Stimulated activated CD4-positive, alpha-beta T cell treated with anti-CD3 and anti-CD28 coated beads, Interleukin-1b, Interleukin-23, amount 100 ng/mL, for 24 hours (primary cell): ENCODE results near the gene ADAMTS15.

Experiments
- DNase-seq, 4 experiments: peaks; one replicate each; pipeline ENCODE4 v3.0.0-alpha.2; 2020; ENCODE audit warnings: low read depth in 4 of 4, low spot score in 1 of 4

The ADAMTS15 gene

DNA sequence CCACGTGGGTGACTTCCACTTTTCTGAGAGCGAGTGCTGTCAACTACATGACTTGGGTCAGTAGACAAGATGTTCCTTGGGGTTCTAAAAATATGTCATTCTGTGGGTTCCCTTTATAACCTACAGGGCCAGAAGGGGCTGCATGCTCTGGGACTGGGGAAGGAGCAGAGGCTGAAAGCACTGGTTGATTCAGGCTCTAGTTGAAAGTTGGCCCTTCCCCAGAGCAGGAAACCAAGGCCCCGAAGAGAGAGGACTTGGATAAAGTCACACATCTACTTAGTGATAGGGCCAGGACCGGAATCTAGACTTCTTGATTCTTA lies 9.9 kb downstream of the ADAMTS15 start:
- DNase-seq, result no peak

DNA sequence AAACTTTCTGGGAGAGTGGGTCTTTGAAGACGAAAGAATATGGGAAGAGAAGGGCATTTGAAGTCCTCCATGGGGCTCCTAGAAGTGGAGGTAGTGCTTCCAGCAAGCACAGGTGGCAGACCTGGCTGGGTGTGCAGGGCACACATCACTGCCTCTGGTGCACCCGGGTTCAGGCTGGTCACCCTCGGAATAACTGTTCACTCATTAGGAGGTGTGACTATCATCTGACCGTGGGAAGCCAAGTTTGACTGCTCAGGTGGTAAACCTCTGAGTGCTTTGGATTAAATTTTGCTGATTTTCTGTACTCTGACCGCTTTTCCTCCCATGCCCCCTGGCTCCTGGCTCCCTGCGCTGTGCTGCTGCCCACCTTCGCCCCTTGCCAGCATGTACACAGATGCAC lies 11.1 kb downstream of the ADAMTS15 start:
- DNase-seq, result no peak

- DNase-seq, result no peak
These were observed 13.8 kb downstream of the ADAMTS15 start for GRCh38 chr11:130462101-130462885.

- no peak for DNase-seq
These were observed 14.5 kb downstream of the ADAMTS15 start for GRCh38 chr11:130462931-130463330.

- DNase-seq, result no peak
These were observed 15.9 kb downstream of the ADAMTS15 start for GRCh38 chr11:130464291-130464812.

- no peak for DNase-seq
These were observed 16.8 kb downstream of the ADAMTS15 start for GRCh38 chr11:130465263-130465662.

- DNase-seq, result no peak
These were observed 18.9 kb downstream of the ADAMTS15 start for GRCh38 chr11:130467116-130467900.

DNA sequence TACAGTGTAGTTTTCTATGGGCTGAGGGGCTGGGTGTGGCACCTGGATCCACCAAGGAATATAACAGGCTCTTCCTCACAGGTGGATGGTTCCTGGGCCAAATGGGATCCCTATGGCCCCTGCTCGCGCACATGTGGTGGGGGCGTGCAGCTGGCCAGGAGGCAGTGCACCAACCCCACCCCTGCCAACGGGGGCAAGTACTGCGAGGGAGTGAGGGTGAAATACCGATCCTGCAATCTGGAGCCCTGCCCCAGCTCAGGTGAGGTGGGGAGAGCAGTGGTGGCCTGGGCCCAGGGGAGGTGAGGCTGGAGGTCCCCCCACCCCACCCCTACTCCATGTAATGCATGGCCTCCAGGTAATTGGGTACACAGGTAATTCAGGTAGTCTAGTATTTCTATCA lies 20.7 kb downstream of the ADAMTS15 start:
- DNase-seq, result no peak

- DNase-seq, result no peak
These were observed 22.6 kb downstream of the ADAMTS15 start for GRCh38 chr11:130470832-130471706.

DNA sequence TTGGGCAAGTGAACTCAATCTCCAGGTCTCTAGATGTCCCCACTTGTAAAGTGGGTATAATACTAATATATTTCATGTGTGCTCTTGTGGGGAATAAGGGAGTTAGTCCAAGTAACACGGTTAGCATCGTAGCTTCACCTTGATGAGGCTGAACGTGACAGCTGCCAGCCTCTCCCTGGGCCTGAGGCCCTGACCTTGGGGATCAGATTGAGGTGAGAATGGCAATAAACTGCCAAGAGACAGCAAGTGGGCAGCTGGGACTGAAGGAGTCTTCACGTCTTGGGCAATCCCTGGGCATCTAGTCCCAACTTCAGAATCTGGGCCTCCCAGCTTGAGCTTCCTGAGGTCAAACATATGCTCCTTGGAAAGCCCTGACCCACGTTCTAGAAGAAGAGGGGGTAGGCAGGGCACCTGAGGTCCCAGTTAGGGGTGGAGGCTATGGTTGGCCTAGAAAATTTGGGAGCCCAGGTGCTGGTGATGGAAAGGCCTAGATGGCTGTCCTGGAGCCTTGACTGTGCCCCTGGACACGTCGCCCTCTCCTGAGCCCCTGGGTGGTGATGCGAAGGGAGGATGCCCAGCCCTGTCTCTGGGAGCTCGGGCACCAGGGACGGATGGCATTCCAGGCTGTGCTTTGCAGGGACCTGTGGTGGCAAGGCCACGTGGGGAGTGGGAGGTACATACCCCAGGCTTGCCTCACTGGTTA lies 23.4 kb downstream of the ADAMTS15 start:
- DNase-seq, result no peak

- DNase-seq, result no peak
These were observed 24.1 kb downstream of the ADAMTS15 start for GRCh38 chr11:130472434-130472961.

DNA sequence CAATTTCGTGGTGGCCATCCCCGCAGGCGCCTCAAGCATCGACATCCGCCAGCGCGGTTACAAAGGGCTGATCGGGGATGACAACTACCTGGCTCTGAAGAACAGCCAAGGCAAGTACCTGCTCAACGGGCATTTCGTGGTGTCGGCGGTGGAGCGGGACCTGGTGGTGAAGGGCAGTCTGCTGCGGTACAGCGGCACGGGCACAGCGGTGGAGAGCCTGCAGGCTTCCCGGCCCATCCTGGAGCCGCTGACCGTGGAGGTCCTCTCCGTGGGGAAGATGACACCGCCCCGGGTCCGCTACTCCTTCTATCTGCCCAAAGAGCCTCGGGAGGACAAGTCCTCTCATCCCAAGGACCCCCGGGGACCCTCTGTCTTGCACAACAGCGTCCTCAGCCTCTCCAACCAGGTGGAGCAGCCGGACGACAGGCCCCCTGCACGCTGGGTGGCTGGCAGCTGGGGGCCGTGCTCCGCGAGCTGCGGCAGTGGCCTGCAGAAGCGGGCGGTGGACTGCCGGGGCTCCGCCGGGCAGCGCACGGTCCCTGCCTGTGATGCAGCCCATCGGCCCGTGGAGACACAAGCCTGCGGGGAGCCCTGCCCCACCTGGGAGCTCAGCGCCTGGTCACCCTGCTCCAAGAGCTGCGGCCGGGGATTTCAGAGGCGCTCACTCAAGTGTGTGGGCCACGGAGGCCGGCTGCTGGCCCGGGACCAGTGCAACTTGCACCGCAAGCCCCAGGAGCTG lies 24.8 kb downstream of the ADAMTS15 start:
- DNase-seq, result no peak

DNA sequence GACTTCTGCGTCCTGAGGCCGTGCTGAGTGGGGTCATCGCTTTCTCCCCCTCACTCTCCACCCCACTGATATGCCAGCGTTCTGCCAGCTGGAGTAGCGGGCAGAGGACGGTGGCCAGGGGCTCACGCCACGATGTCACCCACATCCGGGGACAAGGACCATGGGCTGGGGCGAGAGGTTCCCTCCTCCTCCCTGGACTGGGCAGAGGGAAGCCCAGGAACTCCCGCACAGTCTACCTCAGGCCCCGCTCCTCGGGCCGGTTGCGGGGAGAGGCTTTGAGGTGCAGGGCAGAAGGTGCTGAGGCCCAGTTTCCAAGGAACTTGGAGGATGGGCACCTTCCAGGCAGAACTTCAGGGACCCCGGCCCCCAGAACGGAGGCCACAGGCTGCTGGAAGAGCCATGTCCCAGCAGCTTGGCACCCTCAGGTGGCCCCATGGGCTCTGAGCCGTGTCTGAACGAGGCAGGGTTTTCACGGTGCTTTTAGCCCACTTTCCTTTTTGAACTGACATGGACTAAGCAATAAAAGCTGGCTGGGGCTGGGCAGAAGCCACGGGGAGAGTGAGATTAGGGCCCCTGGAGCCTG lies 25.4 kb downstream of the ADAMTS15 start:
- DNase-seq, result no peak

DNA sequence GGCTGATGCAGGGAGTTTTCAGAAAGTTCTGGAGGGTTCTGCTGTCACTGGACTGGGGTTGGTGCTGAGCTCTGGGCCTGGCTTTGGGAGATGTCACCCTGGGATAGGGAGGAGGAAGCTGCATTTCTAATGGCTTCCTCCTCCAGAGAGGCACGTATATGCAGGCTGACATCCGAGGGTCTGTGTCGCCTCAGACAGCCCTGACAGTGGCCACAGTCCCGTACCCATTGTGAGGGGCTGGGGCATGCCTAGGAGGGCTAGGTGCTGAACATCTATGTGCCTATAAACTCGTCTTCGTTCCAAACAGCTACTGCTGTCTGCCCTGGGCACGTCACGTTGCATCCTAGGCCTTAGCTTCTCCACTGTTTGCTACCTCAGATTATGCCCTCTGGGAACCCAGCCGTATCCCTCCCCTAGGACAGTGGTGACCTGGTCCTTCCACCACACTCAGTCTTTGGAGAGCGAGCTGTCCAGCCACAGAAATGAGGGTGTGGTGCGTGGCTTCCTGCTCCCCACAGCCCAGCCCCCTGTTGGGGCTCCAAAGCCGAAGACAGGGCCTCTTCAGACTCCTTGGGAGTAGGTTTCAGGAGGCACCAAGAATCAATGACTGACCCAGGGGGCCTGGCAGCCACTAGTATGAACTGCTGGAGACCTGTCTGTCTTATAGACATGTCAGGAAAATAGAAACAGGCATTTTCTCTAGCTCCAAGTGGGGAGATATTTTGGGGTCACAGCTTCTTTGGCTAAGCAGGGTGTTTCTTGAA lies 26.4 kb downstream of the ADAMTS15 start:
- DNase-seq, result no peak

GRCh38 chr11:130475426-130476053 lies 27.1 kb downstream of the ADAMTS15 start:
- DNase-seq, result no peak

DNA sequence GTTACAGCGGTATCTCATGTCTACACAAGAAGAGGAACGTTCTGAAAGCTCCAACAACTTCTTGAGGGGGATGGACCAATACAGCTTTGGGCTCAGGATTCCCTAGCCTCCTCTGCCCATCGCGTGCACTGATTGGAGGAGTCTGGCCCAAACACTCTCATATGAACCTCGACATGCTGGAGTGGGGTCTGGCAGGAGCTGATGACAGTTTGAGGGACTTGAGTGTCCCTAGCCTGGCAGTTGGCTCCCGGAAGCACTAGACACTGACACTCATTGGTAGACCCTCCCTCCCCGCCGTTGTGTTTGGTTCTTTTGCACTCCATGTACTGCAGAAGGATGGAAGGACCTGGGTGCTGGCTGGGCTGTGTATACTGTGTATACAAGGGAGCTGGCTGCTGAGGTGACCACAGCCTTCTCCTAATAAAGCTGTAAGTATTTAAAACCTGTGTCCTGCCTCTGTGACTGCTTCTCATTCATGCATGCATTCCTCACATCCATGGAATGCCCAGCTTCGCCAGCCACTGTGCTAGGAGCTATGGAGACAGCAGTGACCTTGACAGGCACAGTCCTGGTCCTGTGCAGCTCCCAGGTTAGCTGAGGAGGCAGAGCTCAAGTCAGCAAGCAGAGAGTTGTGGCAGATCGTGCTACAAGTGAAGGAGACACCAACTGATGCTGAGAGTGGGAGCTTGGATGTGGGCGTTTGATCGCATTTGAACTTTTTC lies 27.9 kb downstream of the ADAMTS15 start:
- no peak for DNase-seq

DNA sequence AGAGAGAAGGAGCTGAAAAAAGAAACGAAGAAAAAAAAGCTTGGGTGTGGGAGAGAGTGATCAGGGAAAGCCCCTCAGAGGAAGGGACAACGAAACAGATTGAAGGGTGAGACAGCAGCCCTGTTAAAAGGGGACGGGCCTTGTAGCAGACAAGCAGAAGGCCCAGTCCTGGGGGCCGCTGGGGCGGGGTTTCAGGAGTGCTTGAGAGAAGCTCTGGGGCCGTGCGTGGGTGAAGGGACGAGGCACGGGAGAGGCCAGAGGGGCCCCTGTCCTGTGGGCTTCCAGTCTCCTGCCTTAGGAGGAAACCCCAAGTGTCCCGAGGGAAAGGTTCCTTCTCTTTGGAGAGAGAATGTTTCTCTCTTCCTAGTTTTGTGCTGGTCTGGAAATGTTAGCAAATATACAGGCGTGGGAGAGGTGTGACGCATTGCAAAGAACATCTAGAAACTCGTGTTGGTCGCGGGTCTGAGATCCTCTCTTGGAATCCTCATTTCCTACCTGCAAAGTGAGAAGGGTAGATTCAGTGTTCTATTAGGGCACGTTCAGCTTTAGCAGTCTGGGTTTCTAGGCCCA lies 28.6 kb downstream of the ADAMTS15 start:
- no peak for DNase-seq
